Hepatic stellate cell (primary cell): Measurements from ENCODE around the gene HOXA7.

ENCODE experiments used
- DNase-seq: peaks from one replicate; pipeline ENCODE4 v3.0.0; 2011; ENCODE audit warnings: low spot score

Gene HOXA7

DNA sequence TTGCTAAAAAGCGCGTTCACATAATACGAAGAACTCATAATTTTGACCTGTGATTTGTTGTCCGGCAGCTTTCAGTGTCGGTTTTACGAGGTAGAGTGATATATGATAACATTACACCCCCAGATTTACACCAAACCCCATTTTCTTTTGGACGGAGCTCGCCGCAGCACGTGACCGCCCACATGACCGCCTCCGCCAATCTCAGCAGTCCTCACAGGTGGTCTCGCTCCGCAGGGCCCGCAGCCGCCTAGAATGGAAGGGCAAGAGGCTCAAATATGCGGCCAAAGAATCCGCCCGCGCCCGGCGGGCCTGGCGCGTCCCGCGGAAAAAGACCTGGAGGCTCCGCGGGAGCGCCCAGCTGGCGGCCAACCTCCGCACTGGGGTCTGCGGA, at the start of gene HOXA7:
HOXA7 (minus strand) TSS at position 168 of the 391 bp plus-strand sequence; CDS start at position 38, 130 bp downstream.
- no peak for DNase-seq

DNA sequence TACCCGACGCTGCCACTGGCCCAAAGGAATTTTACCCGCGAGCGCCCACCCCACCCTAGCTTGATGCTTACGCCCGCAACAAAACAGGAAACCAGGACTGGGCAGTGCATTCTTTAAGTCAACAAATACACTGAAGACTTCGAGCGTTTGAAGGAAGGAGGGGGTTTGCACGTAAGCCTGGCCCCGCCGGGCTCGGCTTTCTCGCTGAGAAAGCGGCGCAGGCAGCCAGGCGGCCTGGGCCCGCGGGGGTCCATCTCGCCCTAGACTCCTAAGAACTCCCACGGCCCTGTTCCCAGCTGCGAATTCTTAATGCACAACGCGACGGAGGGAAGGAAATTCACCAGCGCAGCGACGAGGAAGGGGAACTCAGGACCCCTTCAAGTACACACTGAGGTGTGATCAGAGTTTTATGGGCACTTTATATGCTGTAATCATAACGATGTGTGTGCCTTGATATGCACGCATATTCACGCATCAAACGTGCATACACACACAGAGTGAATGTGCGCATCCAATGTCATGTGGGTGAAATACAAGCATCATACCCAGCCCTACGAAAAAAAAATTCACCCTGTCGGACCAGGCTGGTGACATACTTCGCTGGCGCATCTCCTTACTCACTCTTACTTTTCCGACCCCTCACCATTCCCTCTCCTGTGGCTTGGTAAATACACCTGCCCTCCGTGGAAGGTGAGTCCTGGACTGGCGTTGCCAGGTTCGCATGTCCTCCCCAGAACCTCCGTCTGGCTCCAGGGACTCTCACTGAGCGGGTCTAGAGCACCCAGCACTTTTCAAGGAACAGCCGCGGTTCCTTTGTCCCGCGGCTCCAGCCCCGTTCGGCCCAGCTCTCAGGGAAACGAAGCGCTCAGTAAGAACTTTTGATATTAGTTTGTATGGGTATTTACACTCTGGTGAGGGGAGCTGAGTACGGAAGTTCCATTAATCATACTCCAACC, 49.1 kb upstream of the HOXA7 start:
- DNase-seq = no peak

DNA sequence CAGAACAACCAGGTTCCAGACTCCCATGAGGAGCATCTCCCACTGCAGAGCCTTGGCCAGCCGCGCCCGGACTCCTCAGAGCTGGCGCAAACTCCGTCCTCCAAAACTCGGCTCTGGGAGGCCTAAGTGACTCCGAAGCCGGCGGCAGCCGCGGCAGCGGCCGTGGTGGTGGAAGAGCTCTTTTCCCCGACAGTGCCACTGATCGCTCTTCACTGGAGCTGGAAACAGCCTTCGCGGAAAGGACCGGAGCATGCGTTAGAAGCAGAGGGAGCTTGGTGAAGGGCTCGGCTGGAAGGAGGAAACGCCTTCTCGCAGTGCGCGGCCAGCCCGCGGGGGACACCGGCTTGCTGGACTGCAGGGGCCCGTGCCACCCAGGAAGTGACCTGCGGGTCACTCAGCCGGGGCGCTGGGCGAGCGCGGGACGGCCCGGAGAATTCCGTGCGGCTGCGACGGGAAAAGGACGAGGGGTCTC, 48.4 kb upstream of the HOXA7 start:
- no peak for DNase-seq

DNA sequence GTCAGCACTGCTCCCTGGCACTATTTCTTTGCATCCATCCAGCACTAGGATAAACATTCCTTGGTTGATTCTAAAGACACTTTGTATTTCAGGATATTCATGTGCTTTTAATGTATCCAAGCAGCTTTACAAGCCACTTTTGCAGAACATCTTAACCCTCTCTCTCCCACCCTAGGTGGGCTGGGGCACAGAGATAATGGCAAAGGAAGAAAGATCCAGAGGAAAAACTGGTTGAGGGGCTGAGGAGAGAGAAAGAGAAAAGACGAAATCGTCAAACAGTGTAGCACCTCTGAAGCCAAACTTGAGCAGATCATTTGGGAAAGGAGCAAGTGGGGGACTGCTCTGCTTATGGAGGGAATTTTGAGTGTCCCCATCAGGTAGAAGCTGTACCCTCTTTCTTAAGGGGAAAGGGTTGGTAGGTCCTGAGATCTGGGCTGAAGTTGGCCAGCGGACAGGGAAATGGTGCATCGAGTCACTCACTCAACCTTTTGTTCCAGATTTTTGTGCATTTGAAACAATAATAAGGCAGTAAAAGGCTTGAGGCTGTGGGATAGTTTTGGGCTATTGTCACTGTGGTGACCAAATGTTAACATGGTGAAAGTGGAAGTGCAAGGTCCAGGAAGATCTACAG, 47.6 kb upstream of the HOXA7 start:
- DNase-seq = no peak

DNA sequence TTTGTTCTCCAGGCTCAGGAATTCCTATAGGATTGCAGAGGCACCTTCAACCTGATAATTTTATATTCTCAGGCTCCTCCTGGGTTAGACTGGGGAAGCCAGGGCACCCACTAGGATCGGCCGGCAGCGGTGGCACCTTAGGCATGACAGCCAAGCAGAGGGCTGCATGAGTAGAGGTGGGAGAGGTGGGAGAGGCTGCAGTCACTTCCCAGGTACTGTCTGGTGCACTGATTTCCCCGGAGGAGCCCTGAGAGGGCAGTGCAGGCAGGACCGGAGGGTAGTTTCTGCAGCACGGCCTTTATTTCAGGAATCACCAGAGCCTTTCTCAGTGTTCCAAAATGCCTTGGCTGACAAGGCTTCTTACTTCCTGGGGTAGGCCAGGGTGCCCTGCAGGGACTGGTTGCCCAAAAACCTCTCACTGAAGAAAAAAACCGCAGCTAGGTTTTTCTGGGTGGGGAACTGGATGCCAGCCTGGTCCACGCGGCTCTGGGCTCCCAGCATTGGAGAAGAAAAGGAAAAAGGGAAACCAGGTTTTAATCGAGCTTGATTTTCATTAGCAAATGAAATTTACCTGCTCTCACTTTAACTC, 47.0 kb upstream of the HOXA7 start:
- DNase-seq = no peak

DNA sequence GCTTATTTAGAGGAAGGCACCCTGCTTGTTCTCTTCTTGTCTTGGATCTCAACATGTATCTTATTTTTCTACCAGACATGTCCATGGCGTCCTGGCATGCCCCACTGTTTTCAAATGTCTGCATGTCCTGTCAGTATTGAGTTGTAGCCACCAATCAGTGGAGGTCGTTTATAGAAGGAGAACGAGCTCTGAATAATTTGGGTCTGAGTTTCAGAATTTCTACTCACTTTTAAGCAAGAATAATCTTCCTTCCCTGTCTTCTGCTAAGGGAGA, 46.3 kb upstream of the HOXA7 start:
- no peak for DNase-seq

DNA sequence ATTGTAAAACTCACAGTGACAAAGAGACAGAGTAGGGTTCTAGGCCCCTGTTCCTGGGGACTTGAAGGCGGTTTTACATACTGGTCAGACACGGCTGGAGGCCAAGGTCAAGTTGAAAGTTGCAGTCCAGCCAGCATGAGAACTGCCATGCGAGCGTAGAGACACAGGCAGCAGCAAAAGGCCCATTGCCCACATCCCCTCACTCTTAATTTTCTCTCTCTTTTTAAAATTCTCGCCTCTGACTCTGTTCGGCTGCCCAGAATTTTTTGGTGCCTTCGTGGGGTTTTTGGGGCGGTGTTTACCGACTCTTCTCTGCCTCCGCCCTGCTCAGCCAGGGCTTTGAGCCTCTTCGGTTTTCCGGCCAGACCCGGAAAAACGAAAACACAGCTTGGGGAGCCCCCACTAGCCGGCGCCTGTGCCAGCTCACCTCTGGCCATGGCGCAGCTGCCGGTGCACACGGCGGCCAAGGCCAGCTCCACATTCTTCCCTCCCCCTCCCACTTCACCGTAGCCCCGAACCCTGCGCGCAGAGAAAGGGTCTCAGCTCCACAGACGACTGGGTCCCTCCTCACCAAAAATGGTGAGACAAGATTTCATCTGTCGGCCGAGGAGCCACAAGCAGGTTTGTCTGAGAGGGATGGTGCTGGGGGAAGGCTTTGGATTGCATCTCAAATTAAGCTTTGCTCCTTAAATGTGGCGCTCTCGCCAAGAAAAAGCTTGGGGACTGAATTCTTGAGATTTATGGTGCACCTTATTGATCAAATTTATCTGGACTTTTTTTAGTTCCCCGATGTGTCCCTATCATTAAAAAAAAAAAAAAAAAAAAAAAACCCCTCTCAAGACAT, 45.8 kb upstream of the HOXA7 start:
- no peak for DNase-seq

DNA sequence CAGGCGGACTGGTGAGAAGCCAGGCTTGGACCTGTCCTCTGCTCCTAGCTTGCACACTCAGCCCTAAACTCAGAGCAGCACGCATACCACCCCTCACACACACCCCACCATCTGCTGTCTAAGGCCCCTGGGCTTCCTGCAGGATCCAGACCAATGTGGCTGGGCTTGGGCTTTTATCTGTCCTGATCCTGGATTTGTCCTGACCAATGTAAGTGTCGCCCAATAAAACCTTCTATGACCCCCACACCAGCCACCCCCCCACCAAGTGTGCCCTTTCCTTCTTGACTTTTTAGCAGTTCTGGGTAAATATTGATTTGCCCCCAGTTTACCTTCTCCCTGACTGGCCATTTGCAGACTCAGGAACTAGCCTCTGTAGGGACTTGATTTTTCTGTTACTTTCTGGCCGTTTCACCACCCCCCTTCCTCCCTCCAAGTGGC, 45.1 kb upstream of the HOXA7 start:
- no peak for DNase-seq

DNA sequence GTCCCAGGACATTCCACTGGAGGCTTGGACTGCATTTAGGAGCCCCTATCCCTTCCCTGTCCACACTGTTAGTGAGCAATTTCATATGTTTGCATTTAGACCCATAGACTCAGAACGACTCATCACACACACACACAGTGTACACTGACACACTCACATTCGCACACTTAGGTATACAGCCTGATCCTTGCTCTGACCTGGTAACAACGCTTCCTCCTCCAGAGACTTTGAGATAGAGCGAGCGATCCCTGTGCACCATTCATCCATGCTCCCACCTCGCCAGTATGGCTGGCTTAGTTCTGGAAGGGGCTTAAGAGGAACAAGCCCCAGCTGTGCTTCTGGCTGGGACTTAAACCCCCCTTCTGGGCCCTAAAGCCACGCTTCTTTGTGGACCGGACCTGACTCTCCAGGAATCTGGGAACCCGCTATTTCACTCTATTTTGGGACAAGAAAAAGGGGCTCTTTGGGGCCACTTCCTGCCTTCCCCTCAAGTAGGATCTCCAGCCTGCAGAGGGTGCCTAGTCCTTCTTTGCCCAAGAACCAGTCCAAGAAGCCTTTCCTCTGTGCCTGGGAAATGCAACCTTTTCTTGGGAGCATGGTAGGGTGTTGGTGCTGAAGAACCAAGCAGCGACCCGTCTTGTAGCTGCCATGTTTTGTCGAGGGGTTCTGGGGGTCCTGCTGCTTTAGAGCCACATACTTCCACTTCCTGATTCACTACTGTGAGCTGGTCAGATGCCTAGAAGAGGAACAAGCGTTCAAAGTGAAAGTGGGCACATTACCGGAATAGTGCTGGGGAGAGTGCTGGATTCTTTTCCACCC, 44.5 kb upstream of the HOXA7 start:
- DNase-seq = no peak

DNA sequence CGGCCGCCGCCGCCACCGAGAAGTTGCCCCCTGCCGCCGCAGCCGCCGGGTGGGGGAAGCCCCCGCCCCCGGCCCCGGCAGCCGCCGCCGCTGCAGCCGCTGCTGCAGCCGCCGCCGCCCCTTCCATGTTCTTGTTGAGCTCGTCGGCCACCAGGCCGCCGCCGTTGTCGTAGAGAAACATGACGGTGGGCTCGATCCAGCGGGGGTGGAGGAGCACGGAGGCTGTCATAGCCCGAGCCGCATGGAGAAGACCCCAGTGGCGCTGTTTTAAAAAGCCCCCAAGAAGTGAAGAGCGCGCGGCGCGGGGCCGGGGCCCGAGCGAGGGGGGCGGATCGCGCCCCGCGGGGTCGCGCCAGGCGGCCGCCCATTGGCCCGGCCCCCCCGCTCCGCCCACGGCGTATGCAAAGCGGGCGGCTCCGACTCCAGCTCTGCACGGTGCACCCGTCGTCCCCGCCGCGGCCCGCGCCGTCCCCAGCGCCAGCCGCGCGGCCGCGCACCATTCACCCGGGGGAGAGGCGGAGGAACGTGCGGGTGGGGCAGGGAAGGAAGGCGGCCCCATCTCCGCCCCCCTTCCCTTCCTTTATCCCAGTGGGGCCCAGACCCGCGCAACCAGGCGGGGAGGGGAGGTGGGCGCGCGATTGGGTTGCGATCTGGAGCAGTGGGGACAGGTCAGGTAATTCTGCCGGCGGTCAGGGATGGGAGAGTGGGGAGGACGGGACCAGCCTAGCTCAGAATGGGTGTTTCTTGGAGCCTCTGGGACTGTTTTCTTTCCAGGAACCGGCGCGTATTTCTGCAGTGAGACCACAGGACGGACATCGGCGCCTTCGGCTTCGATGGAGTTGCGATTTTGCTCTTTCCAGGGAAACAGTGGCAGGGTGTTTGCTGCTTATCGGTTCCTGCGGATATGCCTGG, 43.6 kb upstream of the HOXA7 start, which contains the start of gene HOXA13:
HOXA13 (minus strand) TSS at position 243 of the 912 bp plus-strand sequence; CDS start at position 229, 14 bp downstream.
- DNase-seq = no peak

DNA sequence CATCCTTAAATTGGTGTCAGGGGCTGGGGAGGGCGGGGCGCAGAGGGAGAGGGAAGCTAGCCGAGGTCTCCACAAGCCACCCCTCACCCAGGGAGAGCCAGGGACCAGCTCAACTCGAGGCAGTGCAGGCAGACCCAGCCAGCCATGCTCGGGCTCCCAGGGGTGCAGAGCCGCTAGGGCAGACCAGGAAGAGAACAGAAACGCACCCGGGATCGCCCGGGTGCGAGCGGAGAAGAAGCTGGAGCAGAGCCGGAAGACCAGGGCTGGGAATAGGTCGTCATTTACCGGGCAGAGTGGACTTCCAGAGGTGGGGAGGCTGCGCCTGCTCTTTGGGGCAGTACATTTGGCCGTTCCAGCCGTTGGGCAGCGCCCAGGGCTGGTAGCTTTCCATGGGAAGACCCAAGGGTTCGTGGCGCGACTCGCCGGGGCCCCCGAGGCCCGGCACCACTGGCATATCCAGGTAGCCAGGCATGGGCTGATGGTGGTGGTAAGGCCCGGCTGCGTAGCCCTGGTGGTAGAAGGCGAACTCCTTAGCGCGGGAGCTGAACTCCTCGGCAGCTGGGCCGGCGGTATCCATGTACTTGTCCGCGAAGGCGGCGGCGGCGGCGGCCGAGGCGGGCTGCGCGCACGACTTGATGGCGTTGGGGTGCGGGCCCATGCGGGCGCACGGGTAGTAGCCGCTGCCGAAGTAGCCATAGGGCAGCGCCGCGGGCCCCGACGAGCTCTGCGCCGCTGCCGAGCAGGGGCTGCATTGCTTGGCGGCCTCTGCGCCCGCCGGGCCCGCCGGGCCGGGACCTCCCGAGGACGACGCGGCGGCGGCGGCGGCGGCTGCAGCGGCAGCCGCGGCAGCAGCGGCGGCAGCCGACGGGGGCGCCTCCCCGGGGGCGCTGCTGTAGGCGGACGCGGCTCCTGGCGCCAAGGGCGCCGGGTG, 42.7 kb upstream of the HOXA7 start:
- no peak for DNase-seq

DNA sequence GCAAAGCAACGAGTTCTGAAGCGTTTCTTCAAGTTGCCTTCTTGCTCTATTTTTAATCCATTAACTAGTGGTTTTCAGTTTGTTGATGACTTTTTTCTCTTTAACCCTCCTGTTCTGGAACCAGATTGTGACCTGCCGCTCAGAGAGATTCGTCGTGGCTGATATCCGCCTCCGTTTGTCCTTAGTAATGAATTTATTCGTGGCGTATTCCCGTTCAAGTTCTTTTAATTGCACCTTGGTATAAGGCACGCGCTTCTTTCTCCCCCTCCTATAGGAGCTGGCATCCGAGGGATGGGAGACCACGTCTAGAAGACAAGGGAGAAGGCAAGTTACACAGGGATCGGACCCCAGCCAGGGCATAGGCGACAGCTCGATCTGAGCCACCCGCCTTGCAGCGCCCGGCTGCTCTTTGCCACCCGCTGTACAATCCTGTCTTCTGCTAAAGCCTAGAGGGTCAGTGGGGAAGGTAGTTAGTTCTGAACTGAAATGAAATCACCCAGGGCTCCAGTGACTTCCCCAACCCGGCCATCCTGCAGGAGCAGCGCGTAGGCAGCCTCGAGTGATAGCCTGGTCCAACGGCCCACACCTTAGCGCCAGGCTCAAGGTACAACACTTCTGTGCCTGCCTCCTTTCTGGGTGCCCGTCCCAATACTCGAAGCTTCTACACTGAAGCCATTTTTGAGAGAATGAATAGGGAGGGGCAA, 41.8 kb upstream of the HOXA7 start:
- DNase-seq = no peak

DNA sequence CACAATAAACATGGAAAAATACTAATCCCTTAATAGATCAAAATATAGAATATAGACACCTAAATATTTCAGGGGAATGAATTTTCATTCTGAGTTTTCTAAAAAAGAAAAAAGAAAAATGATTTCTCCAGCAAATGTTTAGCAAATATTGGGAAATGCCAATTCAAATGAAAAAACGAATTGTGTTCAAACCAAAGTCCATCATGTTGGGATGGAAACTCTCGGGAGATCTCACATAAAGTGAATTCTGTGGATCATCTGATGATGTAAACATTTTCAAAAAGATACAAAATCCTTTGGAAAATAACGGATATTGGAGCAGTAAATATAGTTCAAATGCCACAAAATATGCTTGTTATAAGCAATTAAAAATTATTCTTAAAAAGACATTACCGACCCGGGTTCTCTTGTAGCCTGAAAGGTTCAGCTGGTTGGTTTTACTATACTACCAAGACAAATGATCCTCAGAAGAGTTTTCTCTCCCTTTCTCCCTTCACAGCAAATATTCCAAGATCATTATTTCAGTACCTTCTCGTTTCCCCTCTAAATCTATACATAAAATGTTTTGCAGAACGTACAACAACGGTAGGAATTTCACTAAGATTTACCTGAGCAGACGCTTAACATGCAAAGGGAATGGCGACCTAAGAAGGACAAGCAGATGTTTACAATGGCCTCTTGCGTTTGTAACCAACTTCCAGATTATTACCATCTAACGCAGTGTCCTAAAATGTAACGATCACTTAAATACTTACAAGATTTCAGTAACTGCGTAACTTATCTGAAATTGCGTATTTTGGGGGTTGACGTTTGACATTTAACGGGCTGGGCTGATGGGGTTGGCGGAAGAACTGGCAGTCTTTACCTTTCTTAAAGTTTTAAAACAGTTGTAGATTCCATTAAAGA, 40.9 kb upstream of the HOXA7 start:
- no peak for DNase-seq

DNA sequence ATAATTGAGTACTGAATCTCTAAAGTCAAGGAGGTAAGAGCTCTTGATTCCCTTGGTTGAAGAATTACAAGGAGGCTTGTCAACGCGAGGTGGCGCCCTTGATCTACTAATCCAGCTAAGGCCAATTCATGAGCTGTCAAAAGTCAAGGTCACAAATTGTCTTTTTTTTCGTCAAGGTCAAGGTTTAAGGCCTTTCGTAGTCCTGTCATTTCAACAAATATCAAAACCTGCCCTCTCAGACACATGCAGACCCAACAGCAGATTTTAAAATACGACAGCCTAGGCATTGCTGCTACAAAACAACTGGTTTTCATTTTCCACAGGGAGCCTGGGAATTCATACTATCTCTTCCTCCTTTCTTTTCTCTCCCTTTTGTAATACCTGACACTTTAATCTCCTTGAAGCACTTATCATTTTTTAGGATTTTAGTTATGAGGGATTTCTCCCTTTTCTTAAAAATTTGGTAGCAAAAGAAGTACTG, 39.9 kb upstream of the HOXA7 start:
- DNase-seq = peak; percentile 68

DNA sequence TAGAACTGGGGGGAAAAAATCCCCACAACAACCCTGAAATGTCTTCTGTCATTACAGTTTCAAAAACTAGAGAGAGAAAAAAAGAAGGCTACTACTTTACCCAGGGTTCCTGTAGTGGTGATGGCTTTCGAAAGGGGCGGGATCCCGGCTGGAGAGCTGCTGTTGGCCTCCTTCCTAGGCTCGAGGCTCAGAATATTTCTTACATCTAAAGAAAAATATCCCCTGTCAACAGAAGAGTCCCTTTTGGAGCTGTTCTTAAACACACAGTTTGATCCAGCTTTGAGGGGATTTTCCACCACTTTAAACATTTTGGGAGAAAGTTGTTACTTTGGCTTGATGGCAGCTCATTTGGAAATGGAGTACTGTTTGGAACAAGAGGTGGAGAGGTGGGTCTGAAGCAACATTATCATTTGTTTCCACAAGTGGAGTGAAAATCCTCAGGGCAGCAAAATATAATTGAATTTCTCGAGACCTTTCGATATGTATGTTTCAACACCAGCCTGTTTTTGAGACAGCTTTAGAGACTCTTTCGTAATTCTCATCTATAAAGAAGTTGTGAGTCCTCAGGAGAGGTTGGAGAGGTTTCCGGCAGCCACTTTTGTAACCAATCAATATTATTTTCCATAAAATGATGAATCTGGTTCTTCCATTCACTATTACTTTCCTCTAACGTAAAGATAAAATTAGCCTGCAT, 38.4 kb upstream of the HOXA7 start:
- no peak for DNase-seq

DNA sequence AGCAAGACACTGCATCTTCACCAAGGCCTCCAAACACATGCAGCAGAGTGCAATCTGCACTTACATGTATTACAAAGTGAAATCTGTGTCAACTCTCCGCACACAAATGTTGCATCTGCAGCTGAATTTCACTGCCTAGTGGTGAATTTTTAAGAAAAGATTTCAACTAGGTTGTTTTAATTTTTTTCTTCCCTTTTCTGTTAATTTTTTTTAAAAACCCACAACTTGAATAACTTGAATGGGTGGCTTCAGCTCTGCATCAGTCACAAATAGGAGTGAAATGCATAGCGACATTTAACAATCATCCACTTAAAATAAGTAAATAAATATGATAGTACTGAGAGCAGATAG, 37.5 kb upstream of the HOXA7 start:
- DNase-seq = no peak
